NCI-H2227 treated with DMSO at 0.1 percent for 48 hours (cell line): ENCODE results near the gene RNF14.
"Not testable (repeated sequence)": the region's sequence is repeated elsewhere in the genome, so short reads cannot be mapped to it uniquely, and the experiment has no call there.

Experiments
- DNase-seq: peaks from one replicate; lab custom pipeline; 2025; lab: John Stamatoyannopoulos, UW

The RNF14 gene, protein sequence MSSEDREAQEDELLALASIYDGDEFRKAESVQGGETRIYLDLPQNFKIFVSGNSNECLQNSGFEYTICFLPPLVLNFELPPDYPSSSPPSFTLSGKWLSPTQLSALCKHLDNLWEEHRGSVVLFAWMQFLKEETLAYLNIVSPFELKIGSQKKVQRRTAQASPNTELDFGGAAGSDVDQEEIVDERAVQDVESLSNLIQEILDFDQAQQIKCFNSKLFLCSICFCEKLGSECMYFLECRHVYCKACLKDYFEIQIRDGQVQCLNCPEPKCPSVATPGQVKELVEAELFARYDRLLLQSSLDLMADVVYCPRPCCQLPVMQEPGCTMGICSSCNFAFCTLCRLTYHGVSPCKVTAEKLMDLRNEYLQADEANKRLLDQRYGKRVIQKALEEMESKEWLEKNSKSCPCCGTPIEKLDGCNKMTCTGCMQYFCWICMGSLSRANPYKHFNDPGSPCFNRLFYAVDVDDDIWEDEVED

DNA sequence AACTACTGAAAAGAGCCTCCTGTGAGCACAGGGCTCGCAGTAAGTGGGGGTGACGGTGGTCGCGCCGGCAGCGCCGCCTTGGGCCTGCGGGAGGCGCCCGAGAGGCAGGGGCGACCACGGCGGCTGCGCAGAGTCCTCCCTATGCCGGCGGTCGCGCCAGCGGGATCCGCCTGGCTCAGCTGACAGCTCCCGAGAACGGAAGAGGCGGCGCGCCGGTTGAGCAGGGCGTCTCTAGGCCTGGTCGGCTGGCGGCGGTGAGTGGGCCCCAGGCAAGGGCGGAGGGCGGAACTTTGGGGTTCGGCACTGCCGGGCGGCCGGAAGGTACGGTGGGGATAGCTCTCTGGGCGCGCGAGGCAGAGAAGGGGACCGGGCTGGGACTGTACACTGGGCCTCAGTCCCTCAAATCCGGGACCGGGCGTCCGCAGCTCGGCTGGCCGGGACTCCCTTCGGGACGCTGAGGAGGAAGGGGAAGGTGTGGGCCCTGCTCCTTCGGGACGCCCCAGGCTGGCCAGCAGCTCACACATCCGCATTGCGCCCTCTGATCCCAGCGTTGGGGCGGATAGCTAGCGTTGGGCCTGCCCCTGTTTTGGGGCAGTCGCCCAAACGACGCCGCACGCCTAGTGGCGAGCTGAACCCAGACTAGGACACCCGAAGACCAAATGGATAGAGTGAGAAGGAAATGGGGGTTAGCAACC, at the start of gene RNF14:
TSS of gene RNF14 (plus strand) at position 192 of the 695 bp plus-strand sequence. CDS start 4,484 bp downstream, outside the sequence.
- DNase-seq = peak; percentile 85

DNA sequence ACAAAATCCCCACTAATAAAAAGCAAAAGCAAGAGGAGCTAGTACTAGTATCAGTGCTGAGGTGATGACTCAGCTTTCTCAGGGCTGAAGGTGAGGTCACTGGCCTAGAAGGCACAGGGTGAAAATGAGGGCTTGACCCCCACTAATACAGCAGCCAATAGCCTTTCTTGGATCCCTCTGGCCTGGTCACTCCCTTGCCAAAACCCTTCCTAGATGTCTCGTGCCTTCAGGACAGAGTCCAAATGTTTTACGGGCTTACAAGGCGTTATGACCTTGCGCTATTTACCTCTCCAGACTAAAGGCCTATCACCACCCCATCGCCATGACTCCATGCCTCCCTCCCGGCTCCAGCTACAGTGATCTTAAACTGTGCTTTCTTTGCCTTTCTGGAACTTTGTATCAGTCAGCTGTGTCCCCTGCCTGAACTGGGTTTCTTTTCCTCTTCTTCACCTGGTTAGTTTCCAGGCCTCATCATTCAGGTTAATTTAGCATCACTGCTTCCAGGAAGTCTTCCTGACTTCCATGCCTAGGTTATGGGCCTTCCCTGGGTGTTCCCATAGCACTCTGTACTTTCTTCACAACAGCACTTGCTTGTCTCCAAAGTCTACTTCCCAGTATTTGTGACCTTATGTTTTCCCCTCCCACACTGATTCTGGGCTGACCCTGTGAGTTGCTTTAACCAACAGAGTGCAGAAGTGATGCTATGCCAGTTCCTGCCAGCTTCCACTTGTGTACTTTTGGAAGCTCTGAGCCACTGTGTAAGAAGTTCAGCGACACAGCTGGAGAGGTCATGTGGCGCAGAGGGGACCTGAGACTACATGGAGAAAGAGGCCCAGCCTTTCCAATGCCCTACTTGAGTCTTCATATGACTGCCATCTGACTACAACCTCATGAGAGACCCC, 49.4 kb upstream of the RNF14 start:
- no peak for DNase-seq

DNA sequence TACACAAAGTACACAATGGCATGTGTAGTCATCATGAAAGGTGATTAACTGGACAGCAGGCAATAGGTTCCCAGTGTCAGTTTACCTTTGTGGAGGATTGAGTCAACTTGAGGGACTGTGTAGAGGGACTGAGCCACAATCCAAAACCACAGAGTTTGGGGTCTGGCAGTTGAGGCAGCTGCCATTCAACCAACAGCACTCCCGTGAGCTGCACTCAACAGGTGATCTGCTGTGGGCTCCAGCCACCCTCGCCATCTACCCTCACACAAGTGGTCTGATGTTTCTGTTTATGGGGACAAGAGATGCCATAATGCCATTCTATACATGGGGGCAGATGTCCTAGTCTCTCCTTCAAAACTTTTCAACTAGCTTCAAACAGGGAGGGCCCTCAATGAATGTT, 48.1 kb upstream of the RNF14 start:
- DNase-seq = no peak

DNA sequence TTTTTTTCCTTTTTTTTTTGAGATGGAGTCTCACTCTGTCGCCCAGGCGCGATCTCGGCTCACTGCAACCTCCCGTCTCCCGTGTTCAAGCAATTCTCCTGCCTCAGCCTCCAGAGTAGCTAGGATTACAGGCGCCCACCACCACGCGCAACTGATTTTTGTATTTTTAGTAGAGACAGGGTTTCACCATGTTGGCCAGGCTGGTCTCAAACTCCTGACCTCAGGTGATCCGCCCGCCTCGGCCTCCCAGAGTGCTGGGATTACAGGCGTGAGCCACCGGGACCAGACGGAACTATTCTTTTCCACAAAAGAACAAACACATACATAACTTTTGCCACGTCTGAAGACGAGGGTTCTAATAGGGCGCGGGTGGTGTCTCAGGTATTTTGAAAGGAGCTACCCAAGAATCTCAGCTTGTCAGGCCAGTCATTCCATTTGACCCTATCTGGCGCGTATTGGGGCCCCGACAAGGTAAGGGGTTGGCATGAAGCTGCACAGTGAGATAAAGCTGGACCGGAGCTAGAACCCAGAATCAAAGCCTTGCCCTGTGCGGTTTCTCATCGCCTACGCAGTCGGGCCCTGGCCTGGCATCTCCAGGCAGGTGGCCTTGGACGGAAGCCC, 46.0 kb upstream of the RNF14 start:
- not testable (repeated sequence) for DNase-seq

DNA sequence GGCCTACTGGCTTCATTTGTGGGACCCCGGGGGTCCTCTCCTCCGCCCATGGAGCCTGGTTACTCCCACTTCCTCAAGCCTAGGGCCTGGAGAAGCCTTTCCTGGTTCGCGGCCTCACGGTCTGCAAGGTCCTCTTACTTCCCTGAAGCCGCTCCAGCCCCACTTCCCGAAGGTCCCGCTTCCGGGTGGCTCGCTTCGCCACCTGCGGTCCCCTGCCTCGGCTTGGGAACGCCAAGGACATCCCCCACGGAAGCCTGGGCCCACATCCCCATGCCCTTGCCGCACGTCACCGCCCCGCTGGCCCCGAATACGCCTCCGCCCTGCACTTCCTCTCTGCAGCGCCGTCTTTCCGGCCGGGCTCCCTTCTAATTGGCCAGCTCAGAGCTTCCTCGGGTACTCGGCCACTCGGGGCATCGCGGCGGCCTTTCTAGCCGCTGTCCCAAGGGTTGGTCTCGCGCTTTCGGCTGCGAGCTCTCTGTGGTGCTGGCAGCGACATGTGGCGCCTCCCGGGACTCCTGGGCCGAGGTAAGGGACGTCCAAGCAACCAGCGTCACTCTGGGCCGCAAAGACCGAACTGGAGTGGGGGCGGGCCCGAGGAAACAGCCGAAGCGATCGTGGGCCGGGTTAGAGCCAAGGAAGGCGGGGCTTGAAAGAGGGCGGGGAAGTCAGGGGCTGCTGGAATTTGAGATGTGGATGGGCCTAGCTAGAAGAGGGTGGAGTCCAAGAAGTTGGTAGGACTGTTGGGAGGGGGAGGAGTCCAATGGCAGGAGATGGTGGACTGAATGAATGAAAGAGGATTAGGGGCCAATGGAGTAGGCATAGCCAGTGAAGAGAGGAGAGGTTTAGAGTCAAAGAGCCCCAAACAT, 45.2 kb upstream of the RNF14 start, which contains the start of gene DELE1:
TSS of gene DELE1 (plus strand) at position 424 of the 866 bp plus-strand sequence. CDS start at position 495, 71 bp downstream.
- peak; percentile 95 for DNase-seq

DNA sequence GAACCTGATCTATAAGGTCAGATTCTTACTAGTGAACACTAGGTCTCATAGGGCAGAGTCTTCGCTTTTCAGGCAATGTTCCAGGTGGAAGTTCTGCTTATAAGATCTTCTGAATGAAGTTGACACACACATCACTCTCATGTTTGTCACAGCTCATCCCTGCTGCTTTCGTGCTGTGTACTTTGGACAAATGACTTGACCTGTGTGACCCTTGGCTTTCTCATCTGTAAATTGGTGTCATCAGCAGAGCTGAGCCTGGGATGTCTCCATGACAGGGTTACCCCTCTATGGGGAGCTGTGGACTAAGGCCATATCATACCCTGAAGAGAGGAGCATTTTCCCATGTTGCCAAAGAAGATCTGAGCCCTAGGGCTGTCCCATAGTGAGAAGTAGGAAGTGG, 42.5 kb upstream of the RNF14 start:
- DNase-seq = no peak

DNA sequence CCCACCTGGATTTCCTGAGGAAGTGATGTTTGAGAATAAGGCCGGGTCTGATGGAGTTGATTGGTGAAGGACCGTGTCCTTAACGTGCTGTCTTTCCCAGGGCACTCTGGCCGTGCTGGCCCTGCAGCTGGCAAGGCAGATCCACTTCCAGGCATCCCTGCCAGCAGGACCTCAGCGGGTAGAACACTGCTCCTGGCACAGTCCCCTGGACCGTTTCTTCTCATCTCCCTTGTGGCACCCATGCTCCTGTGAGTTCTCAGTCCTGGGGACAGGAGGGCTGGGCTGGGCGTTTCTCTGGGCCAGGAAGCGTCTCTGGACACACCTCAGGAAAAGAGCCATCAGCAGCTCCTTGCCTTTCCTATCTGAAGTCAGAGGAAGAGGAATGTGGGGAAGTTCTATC, 40.9 kb upstream of the RNF14 start:
- no peak for DNase-seq

DNA sequence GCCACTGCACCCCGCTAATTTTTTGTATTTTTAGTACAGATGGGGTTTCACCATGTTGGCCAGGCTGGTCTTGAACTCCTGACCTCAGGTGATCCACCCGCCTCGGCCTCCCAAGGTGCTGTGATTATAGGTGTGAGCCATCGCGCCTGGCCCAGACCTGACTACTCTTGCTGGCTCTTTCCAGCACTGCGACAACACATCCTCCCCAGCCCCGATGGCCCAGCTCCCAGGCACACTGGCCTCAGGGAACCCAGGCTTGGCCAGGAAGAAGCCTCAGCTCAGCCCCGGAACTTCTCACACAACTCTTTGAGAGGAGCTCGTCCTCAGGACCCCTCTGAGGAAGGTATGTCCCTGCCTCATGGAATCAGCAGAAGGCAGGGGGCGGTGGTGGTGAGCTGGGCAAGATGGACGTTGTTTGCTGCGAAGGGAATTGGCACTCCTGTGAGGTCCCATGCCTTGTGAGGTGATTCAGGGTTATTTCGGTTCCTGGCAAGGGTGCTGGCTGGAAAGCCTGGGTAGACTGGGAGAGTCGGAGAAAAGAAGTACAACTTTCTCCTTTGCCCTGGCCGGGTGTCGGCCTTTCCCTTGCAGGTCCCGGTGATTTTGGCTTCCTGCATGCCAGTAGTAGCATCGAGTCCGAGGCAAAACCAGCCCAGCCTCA, 39.4 kb upstream of the RNF14 start:
- DNase-seq = no peak

DNA sequence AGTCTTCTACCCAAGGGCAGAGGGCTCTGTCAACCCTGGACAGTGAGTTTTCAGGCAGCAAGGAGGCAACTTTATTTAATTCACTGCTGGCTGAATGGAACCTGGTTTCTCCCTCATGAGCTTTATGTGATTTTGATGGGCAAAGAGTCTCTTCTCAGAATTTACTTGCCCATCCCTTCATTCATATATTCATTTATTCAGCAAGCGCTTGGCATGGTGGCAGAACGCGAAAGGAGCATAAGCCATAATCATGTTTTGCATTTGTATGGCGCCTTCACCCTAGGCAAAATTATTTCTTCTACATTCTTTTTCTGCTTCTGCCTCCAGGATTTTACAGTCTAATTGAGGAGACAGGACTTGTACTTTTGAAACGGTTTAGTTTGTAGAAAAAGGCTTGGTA, 37.2 kb upstream of the RNF14 start:
- DNase-seq = no peak

DNA sequence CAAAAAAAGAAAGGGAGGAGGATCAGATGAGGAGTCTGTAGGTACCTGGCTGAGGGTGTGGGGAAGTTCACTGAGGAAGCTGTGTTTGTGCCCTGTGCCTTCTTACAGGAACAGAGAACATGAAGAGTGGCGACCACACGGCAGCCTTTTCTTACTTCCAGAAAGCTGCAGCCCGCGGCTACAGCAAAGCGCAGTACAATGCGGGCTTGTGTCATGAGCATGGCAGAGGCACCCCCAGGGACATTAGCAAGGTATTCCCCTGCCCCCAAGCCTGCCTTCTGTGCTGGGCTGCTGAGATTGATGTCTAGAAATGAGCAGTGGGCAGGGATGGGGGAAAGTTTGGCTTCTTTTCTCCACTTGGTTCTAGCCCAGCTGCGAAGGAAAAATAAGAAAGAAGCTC, 35.8 kb upstream of the RNF14 start:
- no peak for DNase-seq

DNA sequence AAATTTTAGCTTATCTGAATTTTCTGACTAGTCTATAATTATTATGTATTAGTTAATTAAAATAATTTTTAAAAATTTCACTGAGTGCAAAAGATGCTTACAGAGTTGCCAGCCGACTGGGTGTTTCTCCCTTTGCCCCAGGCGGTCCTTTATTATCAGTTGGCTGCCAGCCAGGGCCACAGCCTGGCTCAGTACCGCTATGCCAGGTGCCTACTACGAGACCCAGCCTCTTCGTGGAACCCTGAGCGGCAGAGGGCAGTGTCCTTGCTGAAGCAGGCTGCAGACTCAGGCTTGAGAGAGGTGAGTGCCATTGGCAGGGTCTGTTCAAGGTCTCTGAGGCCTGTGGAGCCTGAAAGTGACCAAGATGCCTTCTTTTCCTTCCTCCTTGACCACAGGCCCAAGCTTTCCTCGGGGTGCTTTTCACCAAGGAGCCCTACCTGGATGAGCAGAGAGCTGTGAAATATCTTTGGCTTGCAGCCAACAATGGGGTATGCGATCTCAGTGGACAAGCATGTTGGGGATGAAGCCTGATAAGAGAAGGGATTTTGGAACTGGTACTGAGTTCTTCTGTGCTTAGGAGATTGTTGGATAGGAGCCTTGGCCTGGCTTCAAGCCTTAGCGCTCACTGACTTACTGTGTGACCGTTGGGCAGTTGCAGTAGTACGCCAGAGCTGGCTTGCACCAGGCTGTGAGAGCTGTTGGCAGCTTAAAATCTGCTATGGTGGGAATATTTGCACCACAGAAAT, 34.6 kb upstream of the RNF14 start:
- no peak for DNase-seq

DNA sequence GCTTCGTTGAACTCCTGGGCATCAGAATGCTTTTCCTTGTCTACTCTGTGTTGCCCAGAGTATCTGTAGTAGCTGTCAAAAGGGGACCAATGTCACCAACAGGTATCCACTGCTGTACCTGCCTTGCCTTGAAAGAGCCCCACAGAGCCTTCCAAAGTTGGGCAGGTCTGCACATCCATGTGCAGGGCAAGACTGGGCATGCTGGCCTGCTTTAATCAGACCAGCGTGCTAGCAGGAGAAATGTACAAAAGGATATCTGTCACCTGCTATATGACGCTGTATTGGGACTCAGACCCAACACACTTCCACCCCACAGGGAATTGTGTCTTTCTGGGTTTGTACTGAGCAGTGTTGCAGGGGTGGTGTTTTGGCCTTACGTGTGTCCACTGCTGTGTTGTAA, 33.4 kb upstream of the RNF14 start:
- no peak for DNase-seq

DNA sequence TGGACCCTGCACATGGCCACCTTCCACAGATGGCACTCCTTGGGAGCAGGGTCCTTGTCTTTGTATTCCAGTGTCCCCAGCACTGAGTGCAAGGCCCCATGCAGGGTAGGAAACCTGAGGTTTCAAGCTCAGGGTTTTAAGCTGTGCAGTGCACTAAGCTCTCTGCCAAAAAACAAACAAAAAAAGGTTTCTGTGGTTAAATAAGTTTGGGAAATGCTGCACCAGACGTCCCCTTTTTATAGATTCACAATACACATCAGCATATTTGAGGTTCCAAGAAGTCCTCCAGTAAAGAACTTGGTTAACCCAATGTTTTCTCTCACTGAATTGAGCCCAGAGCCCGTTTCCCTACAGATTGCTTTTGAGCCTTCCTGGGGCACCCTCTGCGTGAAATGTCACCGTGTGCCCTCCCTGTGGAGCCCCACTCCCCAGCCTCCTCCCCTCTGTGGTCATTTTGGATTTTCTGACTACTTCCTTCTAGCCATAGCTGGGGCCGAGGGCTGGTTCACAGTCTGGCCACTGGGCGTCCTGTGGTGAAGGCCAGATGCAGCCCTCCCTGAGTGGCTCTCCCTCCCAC, 28.1 kb upstream of the RNF14 start:
- no peak for DNase-seq

DNA sequence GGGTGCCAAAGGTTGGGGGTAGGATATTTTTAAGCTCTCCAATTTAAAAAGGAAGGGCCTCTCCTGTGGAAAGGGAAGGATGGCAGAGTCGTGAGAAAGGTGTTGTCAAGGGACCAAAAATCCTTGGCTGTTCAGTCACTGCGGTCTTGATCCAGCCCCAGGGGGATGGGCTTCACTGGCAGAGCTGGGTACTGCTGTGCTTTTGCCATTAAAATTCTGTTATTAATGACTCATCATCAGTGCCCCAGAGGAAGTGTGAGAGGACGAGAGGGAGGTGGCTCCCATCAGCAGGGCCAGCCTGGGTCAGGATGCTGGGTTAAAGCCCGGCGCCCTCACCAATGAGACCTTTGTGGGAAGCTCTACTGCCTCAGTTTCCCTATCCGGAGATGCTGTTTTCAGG, 27.6 kb upstream of the RNF14 start:
- no peak for DNase-seq

DNA sequence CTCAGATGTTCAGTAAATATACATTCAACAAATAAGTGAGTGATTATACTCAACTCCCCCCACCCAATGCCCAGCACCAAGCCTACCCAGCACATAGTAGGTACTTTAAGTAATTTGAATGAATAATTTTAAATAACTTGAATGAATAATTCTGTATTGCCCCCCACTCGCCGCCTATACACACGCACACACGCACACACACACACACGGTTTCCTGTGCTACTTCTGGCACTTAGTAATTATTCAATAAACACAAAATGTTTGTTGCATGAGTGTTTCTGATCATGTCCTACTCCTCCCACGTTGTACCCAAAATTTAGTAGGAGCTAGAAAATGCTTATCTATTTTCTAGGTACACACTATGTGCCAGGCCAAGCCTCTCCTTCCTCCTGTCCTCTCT, 27.1 kb upstream of the RNF14 start:
- DNase-seq = no peak

DNA sequence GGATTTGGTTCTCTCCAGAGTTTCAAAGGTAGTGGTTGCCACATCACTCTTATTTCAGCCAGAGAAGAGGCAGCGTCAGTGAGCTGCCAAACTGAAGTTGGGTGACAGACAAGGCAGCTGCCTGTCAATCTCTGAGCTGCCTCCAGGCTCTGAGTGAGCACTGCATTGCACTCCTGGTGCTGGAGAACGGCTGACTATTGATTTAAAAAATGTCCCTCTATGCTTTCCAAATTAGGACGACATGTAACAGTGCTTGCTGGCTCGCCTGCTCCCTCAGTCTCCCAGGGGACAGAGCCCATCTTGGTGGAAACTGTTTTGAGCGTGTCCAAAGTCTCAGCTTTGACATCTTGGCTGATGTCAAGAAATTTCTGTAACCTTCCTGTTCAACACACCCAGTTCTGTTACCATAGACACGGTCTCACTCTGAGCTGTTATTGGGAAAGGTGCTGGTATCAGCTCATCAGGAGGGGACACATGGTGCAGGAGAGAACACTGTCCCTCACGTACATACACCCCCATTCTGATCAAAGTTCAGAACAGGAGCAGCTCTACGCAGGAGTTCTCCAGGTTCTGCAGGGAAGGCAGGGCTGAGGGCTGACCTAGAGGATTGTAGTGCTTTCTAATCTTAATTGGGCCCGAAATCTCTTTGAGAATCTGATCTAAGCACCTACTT, 26.6 kb upstream of the RNF14 start:
- no peak for DNase-seq

DNA sequence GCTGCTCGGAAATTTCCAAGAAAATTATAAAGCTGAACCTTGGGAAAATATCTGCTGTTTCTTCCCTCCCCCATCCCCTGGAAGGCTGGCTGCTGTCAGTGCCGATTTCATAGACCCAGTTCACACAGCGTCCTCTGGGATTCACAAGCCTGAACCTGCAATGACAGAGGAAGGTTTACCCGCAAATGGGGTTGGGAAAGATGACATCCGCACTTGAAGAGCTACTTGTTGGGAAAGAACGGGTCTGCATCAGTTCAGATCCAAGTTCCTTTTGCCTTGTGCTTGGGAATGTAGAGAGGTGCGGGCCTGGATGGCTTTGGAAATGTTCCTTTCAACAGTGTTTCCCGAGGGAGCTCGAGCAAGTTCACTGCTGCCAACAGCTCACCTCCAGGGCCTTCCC, 24.8 kb upstream of the RNF14 start:
- no peak for DNase-seq

DNA sequence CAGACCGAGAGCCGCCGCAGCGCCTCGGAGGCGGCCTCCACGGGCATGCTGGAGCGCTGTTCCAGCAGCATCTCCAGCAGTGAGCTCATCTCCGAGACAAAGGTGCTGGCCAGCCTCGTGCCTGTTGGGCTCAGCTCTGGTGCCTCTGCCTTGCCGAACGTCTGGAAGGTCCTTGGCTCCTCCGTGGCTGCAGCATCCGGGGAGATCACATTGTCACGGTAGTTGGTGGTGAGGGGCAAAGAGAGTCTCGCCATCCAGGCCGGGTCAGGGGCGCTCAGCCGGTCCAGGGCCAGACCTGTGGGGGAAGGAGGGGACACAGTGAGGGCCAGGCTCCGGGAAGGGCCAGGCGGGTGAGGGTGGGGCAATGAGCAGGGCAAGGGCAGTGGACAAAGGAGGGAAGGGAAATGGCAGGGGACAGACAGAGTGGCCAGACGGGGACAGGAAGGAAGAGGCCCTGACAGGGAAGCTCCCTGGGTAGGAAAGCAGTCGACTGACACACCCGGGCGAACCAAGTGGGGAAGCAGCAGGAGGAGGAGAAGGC, 23.3 kb upstream of the RNF14 start:
- no peak for DNase-seq
